HG03342 (cell line): ENCODE results near the gene DEFB128.

Experiments used
- ATAC-seq: cut with Tn5 transposase; IDR thresholded peaks from one replicate; pipeline ENCODE4 v1.9.1; 2021; ENCODE audit warnings: mild to moderate bottlenecking, moderate library complexity; ENCODE audit not compliant: unreplicated experiment

Gene DEFB128

DNA sequence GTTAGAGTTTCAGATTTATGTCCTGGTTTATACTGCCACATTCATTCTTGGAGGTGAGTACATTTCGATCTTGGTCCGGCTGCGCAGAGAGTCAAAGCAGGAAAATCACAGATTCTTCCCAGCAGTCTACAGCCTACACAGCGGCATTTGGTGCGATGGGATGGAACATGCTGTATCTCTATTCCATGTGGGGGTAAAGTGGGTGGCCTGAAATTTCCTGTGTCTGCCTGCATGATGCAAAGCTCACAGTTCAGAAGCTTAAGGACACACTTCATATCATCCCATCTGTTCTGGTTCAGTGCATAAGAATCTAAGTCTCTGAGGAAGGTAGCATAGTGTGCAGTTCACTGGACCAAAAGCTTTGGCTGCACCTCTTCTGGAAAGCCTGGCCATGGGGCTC, 32.4 kb downstream of the DEFB128 start, which contains the start of gene DEFB127:
TSS of gene DEFB127 (plus strand) at position 301 of the 400 bp plus-strand sequence. CDS start at position 392, 91 bp downstream.
- ATAC-seq, result no peak

DNA sequence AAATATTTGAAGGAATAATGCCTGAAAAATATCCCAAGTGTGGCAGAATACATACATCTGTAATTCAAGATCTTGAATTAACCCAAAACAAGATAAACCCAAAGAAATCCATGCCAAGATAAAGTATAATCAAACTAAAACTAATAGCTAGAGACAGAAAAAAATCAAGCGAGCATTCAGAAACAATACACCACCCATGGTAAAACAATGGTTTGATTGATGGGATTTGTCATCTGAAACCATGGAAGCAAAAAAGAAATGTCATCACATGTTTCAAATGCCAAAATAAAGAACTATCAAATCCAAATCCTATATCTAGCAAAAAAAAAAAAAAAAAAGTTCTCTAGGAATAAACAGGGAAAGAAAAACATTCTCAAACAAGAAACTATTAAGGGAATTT, 37.4 kb downstream of the DEFB128 start:
- ATAC-seq, result no peak

DNA sequence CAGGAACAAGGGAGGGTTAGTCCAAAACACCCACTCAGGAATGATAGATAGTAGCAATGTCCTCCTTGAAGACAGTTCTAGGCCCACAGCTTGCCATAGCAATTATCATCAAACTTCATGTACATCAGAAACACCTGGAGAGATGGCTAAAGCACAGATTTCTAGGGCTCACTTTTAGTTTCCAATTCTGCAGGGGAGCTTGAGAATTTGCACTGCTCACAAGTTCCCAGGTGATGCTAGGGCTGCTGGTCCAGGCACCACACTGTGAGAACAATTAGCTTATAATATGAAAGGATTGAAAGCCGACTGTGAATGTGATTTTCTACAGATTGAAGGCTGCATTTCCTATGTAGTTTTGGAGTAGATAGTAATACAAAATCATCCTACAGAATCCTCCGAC, 43.6 kb downstream of the DEFB128 start:
- no peak for ATAC-seq

DNA sequence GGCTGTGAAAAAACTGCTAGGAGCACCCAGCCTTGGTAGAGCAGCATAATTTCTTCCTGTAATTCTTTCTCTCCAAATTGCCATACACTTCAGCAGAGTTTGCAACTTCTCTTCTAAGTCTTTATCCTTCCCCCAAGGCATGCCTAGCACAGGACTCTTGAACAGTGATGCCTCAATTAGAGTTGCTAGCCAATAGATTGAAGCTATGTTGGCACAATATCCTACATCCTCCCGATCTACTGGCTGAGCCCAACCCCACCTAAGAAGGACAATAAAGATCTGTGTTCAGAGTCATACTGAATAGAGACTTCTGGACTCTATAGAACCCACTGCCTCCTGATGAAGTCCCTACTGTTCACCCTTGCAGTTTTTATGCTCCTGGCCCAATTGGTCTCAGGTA, 47.2 kb downstream of the DEFB128 start, which contains the start of gene DEFB126:
TSS of gene DEFB126 (plus strand) at position 301 of the 400 bp plus-strand sequence. CDS start at position 340, 39 bp downstream.
- no peak for ATAC-seq
